Keratinocyte (primary cell): ENCODE data around the gene MRPL34. TPM values are rescaled to one million over a fixed set of nuclear protein-coding genes. Genes with fewer than 3 reads are reported as not detected.

Experiments
- DNase-seq: peaks from one replicate; pipeline ENCODE4 v3.0.0-alpha.2; 2011; ENCODE audit warnings: low read depth, missing footprints, low spot score
- FAIRE-seq: peaks from 2 replicates; lab custom pipeline; 2011; peaks lifted over from hg19 to GRCh38; lab: Jason Lieb, UNC
- H2AFZ ChIP-seq: 2 replicates; pipeline ENCODE4 v1.6.0; 2012; ENCODE audit warnings: low read length, control low read depth, inconsistent platforms; ENCODE audit not compliant: control insufficient read depth
- H3K27ac ChIP-seq: 2 replicates; pipeline ENCODE4 v1.5.1; 2011; ENCODE audit warnings: low read length; ENCODE audit not compliant: control insufficient read depth, insufficient read depth
- H3K27me3 ChIP-seq: 3 replicates; pipeline ENCODE4 v1.6.0; 2011; ENCODE audit warnings: low read length; ENCODE audit not compliant: control insufficient read depth, insufficient read depth; ENCODE audit errors: extremely low read depth
- H3K36me3 ChIP-seq, 2 experiments: 2 replicates in 1 of 2; 3 replicates in 1 of 2; pipeline ENCODE4 v1.5.1; 2011; ENCODE audit warnings: low read length in 2 of 2, mild to moderate bottlenecking in 1 of 2; ENCODE audit not compliant: control insufficient read depth in 2 of 2, insufficient read depth in 2 of 2; ENCODE audit errors: extremely low read depth in 1 of 2
- H3K4me1 ChIP-seq: 3 replicates; pipeline ENCODE4 v1.5.1; 2011; ENCODE audit warnings: low read length; ENCODE audit not compliant: control insufficient read depth, insufficient read depth; ENCODE audit errors: extremely low read depth
- H3K4me2 ChIP-seq: 3 replicates; pipeline ENCODE4 v1.6.0; 2011; ENCODE audit warnings: low read depth, low read length; ENCODE audit not compliant: control insufficient read depth, insufficient read depth; ENCODE audit errors: extremely low read depth
- H3K4me3 ChIP-seq, 3 experiments: fragments of 200-600 bp in 1 of 3; sonication (generic) in 1 of 3; 2 replicates in 2 of 3; 3 replicates in 1 of 3; pipeline ENCODE4 v1.5.1; 2011 to 2016; ENCODE audit warnings: low read length in 3 of 3, mild to moderate bottlenecking in 3 of 3, control low read depth in 2 of 3, inconsistent platforms in 1 of 3, low read depth in 1 of 3, mixed read lengths in 1 of 3, mixed run types in 1 of 3, moderate library complexity in 1 of 3; ENCODE audit not compliant: control insufficient read depth in 2 of 3, insufficient read depth in 2 of 3; ENCODE audit errors: extremely low read depth in 1 of 3
- H3K79me2 ChIP-seq: 2 replicates; pipeline ENCODE4 v1.6.0; 2012; ENCODE audit warnings: low read length; ENCODE audit not compliant: control insufficient read depth, insufficient read depth
- H3K9ac ChIP-seq: 3 replicates; pipeline ENCODE4 v1.6.0; 2011; ENCODE audit warnings: low read length; ENCODE audit not compliant: control insufficient read depth, insufficient read depth; ENCODE audit errors: extremely low read depth
- H3K9me1 ChIP-seq: 3 replicates; pipeline ENCODE4 v1.6.0; 2011; ENCODE audit warnings: low read length; ENCODE audit not compliant: control insufficient read depth, insufficient read depth; ENCODE audit errors: extremely low read depth
- H3K9me3 ChIP-seq: 2 replicates; pipeline ENCODE4 v1.5.1; 2012; ENCODE audit warnings: low read depth, low read length; ENCODE audit not compliant: control insufficient read depth
- H4K20me1 ChIP-seq: 3 replicates; pipeline ENCODE4 v1.6.0; 2011; ENCODE audit warnings: low read length; ENCODE audit not compliant: control insufficient read depth, insufficient read depth; ENCODE audit errors: extremely low read depth
- EZH2 ChIP-seq: IDR thresholded peaks from one replicate; pipeline ENCODE4 v1.6.1; 2012; ENCODE audit warnings: inconsistent platforms, mild to moderate bottlenecking, low read length, moderate library complexity
- dilution Hi-C: fragments of 300-500 bp; cut with MboI; formaldehyde crosslinking; loops from one replicate; pipeline ENCODE4 v1.7.0; 2020; ENCODE audit warnings: low sequenced_read_pairs; ENCODE audit not compliant: extremely low pct_ligation_motif_present
- polyA plus RNA-seq, 5 experiments: library from polyadenylated mRNA; depleted of rRNA in 3 of 5; stranded (reverse) in 3 of 5; stranded (forward) in 1 of 5; unstranded in 1 of 5; fragments of >200 nt; gene quantifications; 1 replicate in 1 of 5; 2 replicates in 3 of 5; 3 replicates in 1 of 5; pipeline versions ENCODE4 v1.2.1 to v1.2.3, GENCODE V29; 2011 to 2012; ENCODE audit warnings: missing spikeins in 2 of 5, low read depth in 1 of 5, low replicate concordance in 1 of 5
- TF ChIP-seq, protein P1 (sequence below), 3 experiments: IDR thresholded peaks in 1 of 3; conservative IDR thresholded peaks in 1 of 3; optimal IDR thresholded peaks in 1 of 3; 2 replicates in 2 of 3; 3 replicates in 1 of 3; pipeline versions ENCODE3 to v1.5.1; 2011; ENCODE audit warnings: low read length in 3 of 3, mild to moderate bottlenecking in 3 of 3, moderate library complexity in 2 of 3, control low read depth in 1 of 3, inconsistent platforms in 1 of 3; ENCODE audit not compliant: insufficient read depth in 2 of 3; ENCODE audit errors: extremely low read depth in 1 of 3

Gene MRPL34
- polyA plus RNA-seq, 1 donor (not counting 4 experiments of a cell fraction or from before 2014, with no cell fraction given), result 63.7 TPM

DNA sequence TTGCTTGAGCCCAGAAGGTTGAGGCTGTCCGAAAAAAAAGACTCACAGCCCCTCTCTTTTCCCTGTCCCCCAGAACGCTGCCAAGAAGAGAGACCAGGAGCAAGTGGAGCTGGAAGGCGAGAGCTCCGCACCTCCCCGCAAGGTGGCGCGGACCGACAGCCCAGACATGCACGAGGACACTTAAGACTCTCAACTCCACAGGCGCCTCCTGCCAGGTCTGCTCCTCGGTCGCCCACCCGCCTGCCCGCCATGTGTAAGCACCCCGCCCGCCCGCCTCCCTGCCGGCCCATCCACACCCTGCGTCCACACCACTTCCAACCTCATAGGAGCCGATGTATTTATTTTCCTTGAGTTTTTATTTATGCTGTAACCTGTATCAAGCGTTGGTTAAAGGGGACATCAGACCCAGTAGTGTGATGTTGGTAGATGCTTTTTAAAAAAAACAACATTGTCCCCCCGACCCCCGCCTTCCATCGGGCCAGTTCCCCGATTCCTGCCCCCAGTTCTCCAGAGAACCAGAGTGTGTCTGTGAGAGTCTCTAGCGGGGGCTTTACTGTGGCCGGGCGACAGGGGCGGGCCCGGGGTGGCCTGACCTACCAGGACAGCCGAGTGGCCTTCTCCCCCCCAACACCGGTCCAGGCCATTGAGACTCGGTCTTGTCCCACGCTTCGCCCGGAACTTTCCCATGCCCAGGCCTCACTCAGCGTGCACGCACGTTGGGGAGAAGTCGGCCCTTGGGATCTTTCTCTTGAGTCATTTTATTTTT, 14.0 kb downstream of the MRPL34 start:
- dilution Hi-C loops, result no loop called here
- Histone ChIP-seq H2AFZ (no peak overlapping the region), H3K79me2 (peaks cover under 1% of the 10 kb centered on the region), H3K9ac (no peak overlapping the region), H3K4me1 (no peaks in the 10 kb centered on the region), H4K20me1 (no peaks in the 10 kb centered on the region), H3K4me3 (no peak overlapping the region), H3K9me3 (no peaks in the 10 kb centered on the region), H3K27me3 (no peaks in the 10 kb centered on the region), H3K27ac (no peak overlapping the region), H3K9me1 (no peaks in the 10 kb centered on the region), H3K36me3 (peaks cover 24 to 30% of the 10 kb centered on the region in 2 experiments), H3K4me2 (no peak overlapping the region)
- DNase-seq (no peak), FAIRE-seq (no peak)
- no peak for TF ChIP-seq EZH2
- TF ChIP-seq, protein P1, sequence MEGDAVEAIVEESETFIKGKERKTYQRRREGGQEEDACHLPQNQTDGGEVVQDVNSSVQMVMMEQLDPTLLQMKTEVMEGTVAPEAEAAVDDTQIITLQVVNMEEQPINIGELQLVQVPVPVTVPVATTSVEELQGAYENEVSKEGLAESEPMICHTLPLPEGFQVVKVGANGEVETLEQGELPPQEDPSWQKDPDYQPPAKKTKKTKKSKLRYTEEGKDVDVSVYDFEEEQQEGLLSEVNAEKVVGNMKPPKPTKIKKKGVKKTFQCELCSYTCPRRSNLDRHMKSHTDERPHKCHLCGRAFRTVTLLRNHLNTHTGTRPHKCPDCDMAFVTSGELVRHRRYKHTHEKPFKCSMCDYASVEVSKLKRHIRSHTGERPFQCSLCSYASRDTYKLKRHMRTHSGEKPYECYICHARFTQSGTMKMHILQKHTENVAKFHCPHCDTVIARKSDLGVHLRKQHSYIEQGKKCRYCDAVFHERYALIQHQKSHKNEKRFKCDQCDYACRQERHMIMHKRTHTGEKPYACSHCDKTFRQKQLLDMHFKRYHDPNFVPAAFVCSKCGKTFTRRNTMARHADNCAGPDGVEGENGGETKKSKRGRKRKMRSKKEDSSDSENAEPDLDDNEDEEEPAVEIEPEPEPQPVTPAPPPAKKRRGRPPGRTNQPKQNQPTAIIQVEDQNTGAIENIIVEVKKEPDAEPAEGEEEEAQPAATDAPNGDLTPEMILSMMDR (optimal IDR thresholded peaks at IDR 0.05 in 1 of 3, IDR thresholded peaks at IDR 0.05 in 1 of 3, conservative IDR thresholded peaks at IDR 0.05 in 1 of 3; ENCODE audit: extremely low read depth in 1 of 3, insufficient read depth in 2 of 3, low read length in 3 of 3), result no peak

DNA sequence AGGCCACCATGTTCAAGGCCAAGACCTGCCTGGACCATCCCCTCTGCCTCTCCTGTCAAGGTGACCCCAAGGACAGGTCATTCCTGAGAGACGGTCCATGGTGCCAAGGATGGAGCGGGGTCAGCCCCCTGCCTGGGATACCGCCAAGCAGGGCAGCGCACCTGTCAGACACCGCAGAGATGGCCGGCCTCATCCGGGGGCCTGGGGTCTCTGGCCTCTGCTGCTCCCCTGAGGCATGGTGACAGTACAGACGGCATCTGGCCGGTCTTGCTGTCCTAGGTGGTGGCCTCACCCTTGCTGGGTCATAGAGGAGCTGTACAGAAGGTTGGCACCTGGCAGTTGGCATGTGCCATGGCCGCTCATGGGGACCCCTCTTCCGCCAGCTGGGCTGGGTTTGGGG, 14.8 kb downstream of the MRPL34 start:
- H3K9me1 ChIP-seq, result no peaks in the 10 kb centered on the region
- no peaks in the 10 kb centered on the region for H3K4me1 ChIP-seq
- no peak overlapping the region for H3K27ac ChIP-seq
- no peak overlapping the region for H3K4me3 ChIP-seq
- DNase-seq (no peak), FAIRE-seq (no peak)
- no peak for TF ChIP-seq EZH2
- TF ChIP-seq, protein P1 (optimal IDR thresholded peaks at IDR 0.05 in 1 of 3, IDR thresholded peaks at IDR 0.05 in 1 of 3, conservative IDR thresholded peaks at IDR 0.05 in 1 of 3; ENCODE audit: extremely low read depth in 1 of 3, insufficient read depth in 2 of 3, low read length in 3 of 3), result no peak
- H3K4me2 ChIP-seq, result no peak overlapping the region
- H4K20me1 ChIP-seq, result no peaks in the 10 kb centered on the region
- H3K79me2 ChIP-seq, result no peaks in the 10 kb centered on the region
- no peak overlapping the region for H2AFZ ChIP-seq
- H3K9me3 ChIP-seq, result no peaks in the 10 kb centered on the region
- H3K27me3 ChIP-seq, result no peaks in the 10 kb centered on the region
- peaks cover 22 to 27% of the 10 kb centered on the region in 2 experiments for H3K36me3 ChIP-seq
- dilution Hi-C loops, result no loop called here
- H3K9ac ChIP-seq, result no peak overlapping the region
